NCI-H524 treated with DMSO at 0.1 percent for 48 hours (cell line): ENCODE results near the gene DPP7.

Source experiments
- DNase-seq: peaks from one replicate; lab custom pipeline; 2025; lab: John Stamatoyannopoulos, UW

DPP7 gene

GRCh38 chr9:137088121-137088520, 26.4 kb downstream of the DPP7 start:
- DNase-seq = no peak

- no peak for DNase-seq
Measured at GRCh38 chr9:137087409-137087925, 27.1 kb downstream of the DPP7 start.

GRCh38 chr9:137086531-137087408, 27.8 kb downstream of the DPP7 start, which contains the start of gene MAN1B1:
Gene MAN1B1 (plus strand): TSS chr9:137086985. CDS start chr9:137087000, 15 bp downstream.
- peak; percentile 94 for DNase-seq

GRCh38 chr9:137085920-137086530, 28.5 kb downstream of the DPP7 start:
- DNase-seq = no peak

- DNase-seq = no peak
Measured at GRCh38 chr9:137084526-137084925, 30.0 kb downstream of the DPP7 start.

- DNase-seq = no peak
Measured at GRCh38 chr9:137083394-137084004, 31.0 kb downstream of the DPP7 start.

GRCh38 chr9:137082925-137083290, 31.6 kb downstream of the DPP7 start:
- DNase-seq = no peak

GRCh38 chr9:137082222-137082924, 32.2 kb downstream of the DPP7 start:
- DNase-seq = no peak

GRCh38 chr9:137080260-137081122, 34.0 kb downstream of the DPP7 start:
- DNase-seq = no peak

- DNase-seq = no peak
Measured at GRCh38 chr9:137079401-137079787, 35.1 kb downstream of the DPP7 start.

GRCh38 chr9:137078701-137079400, 35.7 kb downstream of the DPP7 start:
- DNase-seq = no peak

GRCh38 chr9:137077758-137078693, 36.5 kb downstream of the DPP7 start:
- DNase-seq = no peak

- DNase-seq = no peak
Measured at GRCh38 chr9:137077010-137077747, 37.4 kb downstream of the DPP7 start, which contains the start of gene UAP1L1. Gene UAP1L1 (plus strand): TSS chr9:137077517. CDS start chr9:137077533, 16 bp downstream.

GRCh38 chr9:137076636-137077009, 37.9 kb downstream of the DPP7 start:
- DNase-seq = no peak

GRCh38 chr9:137075275-137075775, 39.2 kb downstream of the DPP7 start:
- DNase-seq = no peak

GRCh38 chr9:137074657-137075274, 39.8 kb downstream of the DPP7 start:
- DNase-seq = no peak

- DNase-seq = no peak
Measured at GRCh38 chr9:137073992-137074399, 40.5 kb downstream of the DPP7 start.

- DNase-seq = no peak
Measured at GRCh38 chr9:137071282-137071681, 43.3 kb downstream of the DPP7 start.
